GM18526 (cell line): ENCODE results near the gene DNAJC1.

ENCODE experiments used
- POLR2A ChIP-seq: IDR thresholded peaks from 3 replicates; pipeline ENCODE4 v1.6.1; 2011; ENCODE audit not compliant: insufficient read length; ENCODE audit errors: extremely low read depth

DNAJC1 gene, protein sequence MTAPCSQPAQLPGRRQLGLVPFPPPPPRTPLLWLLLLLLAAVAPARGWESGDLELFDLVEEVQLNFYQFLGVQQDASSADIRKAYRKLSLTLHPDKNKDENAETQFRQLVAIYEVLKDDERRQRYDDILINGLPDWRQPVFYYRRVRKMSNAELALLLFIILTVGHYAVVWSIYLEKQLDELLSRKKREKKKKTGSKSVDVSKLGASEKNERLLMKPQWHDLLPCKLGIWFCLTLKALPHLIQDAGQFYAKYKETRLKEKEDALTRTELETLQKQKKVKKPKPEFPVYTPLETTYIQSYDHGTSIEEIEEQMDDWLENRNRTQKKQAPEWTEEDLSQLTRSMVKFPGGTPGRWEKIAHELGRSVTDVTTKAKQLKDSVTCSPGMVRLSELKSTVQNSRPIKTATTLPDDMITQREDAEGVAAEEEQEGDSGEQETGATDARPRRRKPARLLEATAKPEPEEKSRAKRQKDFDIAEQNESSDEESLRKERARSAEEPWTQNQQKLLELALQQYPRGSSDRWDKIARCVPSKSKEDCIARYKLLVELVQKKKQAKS

DNA sequence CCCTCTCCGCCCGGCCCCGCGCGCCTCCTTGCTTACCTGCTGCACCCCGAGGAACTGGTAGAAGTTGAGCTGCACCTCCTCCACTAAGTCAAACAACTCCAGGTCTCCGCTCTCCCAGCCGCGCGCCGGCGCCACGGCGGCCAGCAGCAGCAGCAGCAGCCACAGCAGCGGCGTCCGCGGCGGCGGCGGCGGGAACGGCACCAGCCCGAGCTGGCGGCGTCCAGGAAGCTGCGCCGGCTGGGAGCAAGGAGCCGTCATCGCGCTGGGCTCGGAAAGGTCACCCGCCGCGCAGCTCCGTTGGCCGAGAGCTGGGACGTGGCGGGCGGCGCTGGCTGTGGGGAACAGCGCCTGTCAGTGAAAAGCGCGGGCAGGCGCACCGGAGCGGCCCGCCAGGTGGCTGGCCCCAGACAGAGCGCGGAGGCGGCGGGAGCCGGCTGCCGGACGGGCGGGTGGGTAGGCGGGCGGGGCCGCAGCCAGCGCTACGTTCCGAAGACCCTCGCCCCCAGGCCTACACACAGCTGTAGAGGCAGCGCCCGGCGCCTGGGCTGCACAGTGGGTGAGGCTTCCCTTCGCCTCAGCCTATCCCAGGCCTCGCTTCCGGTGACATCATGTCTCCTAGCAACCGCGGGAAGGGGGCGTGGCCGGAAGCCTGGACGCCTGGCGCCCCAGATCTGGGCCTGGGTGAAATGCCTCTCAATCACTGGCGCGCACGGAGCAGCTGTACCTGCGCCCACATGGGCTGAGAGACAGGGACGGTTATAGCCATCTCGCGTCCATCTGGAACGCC lies at the start of gene DNAJC1:
TSS of gene DNAJC1 (minus strand) at position 554 of the 787 bp plus-strand sequence. CDS start at position 258, 296 bp downstream.
- TF ChIP-seq POLR2A = peak; percentile 76

DNA sequence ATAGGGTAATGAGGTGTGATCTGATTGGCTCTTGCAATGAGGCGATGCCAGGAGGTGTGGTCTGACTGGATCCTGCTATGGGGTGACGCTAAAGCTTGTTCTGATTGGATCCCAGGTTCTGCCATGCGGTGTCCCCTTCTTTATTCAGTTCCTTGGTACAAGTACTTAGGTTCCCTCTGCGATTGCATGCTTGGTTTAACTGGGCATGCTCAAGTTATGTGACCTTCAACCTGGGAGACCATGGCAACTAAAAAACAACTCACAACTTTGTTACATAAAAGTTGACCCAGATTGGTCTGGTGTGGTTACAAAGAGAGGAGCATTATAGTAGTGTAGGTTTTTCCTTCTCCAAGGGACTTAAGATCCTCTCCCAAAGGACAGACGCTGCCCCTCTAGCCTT lies 49.5 kb upstream of the DNAJC1 start:
- no peak for TF ChIP-seq POLR2A

DNA sequence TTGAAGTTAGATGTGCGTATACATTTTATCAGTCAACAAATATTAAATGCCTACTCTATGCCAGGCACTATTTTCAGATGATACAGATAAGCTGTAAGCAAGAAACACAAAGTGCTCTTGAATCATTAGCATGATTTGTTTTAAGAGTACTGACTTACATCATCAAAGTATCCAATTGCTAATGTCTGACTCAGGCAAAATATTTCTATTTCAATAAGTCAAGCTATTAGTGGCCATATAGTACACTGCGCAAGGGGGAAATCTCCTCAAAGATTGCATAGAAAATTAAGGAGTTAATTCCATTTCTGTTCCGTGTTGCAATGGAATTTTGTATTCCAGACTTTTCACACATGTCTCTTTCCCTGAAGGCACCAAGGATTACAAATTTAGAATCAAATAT lies 46.1 kb upstream of the DNAJC1 start:
- TF ChIP-seq POLR2A = no peak

DNA sequence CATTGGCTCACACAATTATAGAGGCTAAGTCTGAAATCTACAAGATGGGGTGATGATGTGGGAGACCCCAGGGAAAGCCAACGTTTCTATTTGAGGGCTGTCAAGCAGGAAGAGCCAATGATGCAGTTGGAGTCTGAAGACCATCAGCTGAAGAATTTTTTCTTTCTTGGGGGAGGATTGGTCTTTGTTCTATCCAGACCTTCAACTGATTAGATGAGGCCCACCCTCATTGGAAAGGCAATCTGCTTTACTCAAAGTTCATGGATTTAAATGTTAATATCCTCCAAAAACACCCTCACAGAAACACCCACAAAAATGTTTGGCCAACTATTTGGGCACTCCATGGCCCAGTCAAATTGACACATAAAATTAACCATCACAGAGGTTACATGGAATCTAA lies 44.3 kb upstream of the DNAJC1 start:
- TF ChIP-seq POLR2A = no peak

DNA sequence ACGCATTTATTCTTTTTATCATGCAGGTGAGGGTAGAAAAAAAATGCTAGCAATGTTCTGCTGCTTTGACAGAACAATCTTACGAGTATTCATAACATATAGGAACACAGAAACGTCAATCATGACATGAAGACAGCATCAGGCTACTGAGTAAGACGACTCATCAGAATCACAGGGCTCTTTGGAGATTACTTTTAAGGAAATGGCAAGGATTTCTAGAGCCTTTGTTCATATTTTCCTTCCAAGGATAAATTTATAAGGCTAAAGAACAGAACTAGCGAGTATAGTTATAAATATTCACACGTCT lies 39.8 kb upstream of the DNAJC1 start:
- no peak for TF ChIP-seq POLR2A

DNA sequence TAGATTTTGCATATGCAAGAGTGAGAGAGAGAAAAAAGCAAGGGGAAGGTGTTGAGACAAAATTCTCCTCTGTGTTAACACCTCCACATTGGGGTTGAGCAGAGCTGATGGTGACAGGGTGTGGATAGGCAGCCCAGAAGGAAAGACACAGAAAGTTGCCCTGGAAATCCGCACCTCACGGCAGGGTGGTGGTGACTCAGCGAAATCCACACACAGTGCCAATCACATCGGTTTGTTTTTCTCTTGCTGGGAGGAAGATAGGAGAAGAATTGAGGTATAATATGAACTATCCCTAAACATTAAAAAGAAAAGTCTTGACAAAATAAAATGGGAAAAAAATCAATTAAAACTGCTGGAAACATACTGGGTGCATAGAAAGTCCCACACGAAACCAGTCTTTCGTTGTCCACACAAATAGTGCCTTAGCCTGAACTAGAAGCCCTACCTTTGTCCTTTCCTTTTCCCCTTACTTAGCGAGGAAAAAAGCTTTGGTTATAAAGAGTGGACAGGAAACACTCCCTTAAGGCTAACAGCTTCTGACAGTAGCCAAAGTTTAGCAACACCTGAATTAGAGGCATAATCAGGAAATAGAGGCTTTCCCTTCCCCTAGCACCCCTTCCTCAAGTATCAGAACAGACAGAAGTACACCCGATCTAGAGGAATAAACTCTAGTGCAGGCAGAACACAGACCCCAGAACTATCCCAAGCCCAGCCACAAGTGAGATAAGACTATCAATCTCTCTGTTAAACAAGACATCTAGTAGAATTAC lies 39.2 kb upstream of the DNAJC1 start:
- no peak for TF ChIP-seq POLR2A

DNA sequence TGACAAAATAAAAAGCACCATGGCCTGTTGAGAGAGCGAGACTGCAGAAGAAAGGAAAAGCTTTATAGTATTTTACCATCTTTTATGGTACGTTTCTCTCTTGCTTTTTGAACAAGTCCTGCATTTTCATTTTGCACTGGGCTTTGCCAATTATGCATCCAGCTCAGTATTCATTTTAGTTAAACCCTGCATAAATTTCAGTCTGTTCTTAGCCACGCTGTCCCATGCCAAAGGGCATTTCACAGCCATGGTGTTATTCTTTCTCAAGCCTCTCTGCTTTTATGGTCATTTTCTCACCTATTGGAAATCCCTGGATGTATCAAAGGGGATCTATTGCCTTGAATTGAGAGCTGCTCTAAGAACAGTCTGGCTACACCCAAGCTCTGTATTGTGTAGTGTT lies 30.8 kb upstream of the DNAJC1 start:
- no peak for TF ChIP-seq POLR2A

DNA sequence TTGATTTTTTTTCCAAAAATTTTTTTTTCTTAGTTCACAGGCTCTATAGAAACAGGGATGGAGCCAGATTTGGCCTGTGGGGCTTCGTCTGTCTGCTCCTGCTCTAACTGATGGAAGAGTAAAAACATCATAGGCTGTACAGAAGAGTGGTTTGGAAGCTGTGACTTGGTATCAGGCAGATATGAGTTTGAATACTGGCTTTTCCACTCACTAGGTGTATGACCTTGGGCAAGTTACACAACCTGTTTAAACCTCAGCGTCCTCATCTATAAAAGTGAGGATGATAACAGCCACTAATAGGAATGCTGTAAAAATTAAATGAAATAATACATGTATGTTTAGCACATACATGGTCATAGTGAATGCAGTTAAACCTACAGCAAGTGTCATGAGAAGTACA lies 26.9 kb upstream of the DNAJC1 start:
- TF ChIP-seq POLR2A = no peak

DNA sequence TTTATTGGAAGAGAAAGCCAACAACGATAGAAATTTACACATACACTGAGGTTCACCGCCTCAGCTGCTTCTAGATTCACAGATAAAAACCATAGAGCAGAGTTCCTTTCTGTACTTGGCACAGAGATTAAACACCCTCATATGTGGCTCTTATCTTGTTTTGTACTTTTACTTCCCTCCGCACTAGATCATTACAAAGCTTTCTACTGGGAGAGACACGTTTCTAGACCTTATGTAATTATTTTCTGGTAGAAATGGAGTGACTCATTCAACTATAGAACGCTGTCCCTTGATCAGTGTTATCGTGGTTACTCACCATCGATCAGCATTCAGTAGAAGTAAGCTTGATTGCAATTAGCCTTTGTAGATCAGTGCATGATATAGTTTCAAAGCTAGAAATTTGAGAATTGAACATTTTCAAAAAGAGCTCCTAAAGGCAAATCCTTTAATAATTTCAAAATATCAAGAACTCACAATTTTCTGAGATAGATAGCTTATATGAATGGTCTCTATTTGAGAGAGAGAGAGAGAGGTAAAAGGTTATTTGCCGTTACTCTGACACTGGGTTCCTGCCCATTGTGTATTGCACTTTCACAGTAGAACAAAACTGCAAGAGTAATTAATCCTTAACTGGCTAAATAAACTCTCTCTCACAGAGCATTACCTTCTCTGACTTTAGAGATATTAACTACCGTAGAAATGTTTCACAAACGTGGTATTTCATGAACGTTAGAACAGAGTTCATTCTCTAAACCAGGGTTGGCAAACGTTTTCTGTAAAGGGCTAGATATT lies 26.1 kb upstream of the DNAJC1 start:
- no peak for TF ChIP-seq POLR2A

DNA sequence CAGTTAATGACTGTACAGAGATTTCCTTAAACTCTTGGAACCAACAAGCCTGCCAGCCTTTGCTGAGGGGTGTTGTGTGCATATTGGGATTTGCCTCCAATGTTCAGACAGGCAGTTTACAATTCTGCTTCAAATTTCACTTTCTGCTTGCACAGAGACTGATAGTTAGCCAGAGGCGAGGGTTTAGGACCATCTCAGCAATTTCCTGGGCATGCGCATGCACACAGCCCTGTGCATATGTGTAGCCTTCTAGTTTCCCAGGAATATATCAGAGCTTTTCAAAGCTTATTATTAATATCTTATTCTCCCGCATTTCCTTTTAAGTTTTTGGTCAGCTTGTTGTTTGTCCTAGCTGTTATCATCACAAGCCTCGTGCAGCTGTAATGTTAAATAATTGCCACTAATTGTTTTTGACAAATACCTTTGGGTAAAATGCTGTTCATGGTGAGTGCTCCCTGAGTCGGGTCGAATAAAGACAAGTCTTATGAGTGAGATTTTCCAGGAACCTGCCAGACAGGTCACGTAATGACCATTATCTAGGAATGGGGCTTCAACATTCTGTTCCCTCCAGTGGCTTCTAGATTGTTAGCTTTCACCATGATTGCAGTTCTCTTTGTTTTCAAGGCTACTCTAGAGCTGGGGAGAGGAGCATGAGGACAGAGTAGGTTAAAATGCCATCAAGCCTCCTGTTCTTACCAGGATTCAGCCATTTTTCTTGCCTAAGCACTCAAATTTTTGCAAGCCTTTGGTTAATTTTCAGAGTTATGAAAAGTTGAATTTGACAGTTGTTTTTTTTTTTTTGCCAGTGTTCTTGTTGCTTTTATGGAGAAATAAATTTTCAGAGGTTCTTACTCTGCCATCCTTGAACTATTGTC lies 24.1 kb upstream of the DNAJC1 start:
- no peak for TF ChIP-seq POLR2A

DNA sequence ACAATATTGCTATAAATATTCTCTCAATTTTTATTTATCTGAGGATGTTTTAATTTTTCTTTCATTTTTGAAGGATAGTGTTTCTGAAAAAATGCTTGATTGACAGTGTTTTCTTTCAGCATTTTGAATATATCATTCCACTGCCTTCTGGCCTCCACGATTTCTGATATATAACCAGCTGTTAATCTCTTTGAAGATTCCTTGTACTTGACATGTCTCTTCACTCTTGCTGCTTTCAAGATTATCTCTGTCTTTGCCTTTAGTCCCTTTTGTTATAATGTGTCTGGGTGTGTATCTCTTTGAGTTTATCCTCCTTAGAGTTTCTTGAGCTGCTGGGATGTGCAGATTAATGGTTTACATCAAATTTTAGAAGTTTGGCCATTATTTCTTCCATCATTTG lies 22.8 kb upstream of the DNAJC1 start:
- TF ChIP-seq POLR2A = no peak

DNA sequence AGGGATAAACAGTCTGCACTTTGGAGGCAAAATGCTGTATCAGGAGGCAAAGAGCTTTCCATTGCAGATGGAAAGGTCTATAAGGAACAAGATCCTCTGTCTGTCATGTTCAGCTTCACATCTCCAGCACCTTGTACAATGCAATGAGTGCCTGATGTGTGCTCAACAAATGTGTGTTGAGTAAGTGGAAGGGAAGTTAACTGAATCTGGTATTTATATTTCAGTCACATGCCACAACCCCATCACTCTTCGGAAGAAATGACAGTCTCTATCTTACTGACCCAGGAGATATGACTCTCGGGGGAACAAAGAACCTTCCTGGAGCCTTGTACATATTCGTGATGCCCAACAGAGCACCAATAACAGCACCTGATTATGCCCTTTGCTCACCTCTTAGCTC lies 20.0 kb upstream of the DNAJC1 start:
- no peak for TF ChIP-seq POLR2A

DNA sequence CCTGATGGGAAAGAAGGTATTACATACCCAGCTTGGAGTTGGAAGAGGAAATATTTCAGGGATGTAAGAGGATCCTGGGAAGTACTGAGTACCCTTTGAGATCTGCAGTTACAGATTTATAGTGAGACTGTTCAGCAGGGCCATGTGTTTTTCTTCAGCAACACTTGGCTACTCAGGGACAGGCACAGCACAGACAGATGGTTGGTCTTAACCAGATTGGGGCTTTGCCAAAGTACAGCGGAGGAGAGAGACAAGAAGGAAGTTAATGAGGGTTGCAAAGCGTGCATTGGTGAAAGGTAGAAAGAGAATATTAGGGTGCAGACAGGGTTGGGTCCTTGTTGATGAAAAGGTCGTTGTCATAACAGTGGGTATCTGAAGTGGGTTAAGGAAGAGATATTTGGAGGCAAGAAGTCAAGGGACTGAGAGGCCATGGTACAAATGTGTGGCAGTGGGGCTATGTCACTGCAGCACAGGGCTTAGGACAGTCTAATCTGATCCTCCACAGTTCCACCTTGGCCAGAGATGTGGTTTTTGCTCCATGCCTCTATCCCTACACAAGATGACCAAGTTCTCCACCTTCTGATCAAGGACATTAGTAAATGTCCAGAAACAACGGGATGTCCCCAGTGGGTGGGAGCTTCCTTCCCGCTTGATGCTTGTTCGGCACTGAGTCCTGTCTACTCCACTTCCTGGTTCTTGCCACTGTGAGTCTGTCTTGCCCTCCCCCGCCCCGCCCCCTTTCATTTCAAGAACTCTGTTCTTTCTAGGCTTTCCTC lies 18.9 kb upstream of the DNAJC1 start:
- TF ChIP-seq POLR2A = no peak
